SK-MEL-5 (cell line): ENCODE measurements around the gene CEP63. TPM values are rescaled to one million over a fixed set of nuclear protein-coding genes. Genes with fewer than 3 reads are reported as not detected.
A peak's percentile ranks its signal among the peaks of the same experiment; 100 is the strongest.

Experiments used
- DNase-seq: peaks from one replicate; pipeline ENCODE4 v3.0.0-alpha.2; 2016; ENCODE audit warnings: low read depth, low spot score
- in situ Hi-C: cut with HindIII; loops from 2 replicates; pipeline ENCODE4 v1.10.0; 2016; ENCODE audit warnings: low sequenced_read_pairs, high pct_unique_total_duplicates, low pct_unique_long_range_greater_than_20kb
- polyA plus RNA-seq, 2 experiments: library from polyadenylated mRNA; depleted of rRNA; stranded (reverse); fragments of >200 nt; gene quantifications; 2 replicates each; pipeline ENCODE4 v1.2.3, GENCODE V29; 2015
- total RNA-seq: library from RNA; depleted of rRNA; stranded (reverse); fragments of >200 nt; shearing (Covaris generic); gene quantifications from 2 replicates; pipeline ENCODE4 v1.2.3, GENCODE V29; 2014; rRNA removed

CEP63 gene
- total RNA-seq: 32.2 and 34.1 TPM in 2 replicates
- 25.6 and 28.5 TPM in 2 replicates for polyA plus RNA-seq (2015; cell fraction: cytosol; rRNA removed)
- polyA plus RNA-seq (2015; cell fraction: nucleus; rRNA removed): 28.1 and 48.2 TPM in 2 replicates

DNA sequence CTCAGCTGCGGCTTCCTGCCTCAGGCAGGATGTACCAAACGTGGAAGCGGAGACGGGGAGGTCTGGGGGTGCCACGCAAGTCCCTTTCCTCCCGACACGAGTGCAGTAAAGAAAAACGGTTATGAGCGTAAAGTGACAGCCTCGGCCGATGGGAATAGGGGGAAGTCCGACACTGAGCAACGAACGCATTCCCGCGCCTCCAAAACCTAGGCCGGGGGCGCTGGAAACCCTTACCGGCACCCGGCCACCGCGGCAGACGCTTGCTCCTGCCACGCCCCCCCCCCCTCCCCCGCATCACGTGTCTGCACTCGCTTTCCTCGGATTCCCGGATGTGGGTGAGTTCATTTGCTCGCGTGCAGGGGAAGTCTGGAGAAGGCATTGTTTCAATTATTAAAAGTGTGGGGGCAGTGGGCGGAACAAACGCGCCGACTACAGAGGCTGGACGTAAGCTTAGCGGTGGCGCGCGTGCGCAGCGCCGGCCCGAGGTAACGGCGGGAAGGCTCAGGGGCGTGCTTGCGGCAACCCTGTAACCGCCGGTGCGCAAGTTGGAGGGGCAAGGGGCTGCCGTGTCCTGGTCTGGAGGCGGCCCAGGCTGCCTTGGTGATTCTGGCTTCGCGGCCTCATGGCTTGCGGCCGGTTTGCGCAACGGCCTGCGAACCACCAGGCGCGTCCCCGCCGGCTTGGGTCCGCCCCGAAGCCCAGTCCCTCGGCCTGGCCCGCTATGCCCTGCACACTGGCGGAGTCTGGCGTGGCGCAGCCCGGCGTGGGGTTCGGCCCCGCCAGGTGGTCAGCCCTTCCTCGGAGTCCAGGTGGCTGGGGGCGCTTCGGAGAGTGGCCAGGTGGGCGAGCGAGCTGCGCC is at the start of gene CEP63, which contains the start of gene ANAPC13:
Gene CEP63 (plus strand): TSS at position 340 of the 859 bp plus-strand sequence. CDS start 9,264 bp downstream, outside the sequence.
Gene ANAPC13 (minus strand): TSS at position 268 of the 859 bp plus-strand sequence. CDS start 3,081 bp downstream, outside the sequence.
- in situ Hi-C loops: loop anchor here (25.0 kb wide), 1 partner anchor 274 kb away; no protein-coding TSS in a partner anchor
- DNase-seq: peak; percentile 96

DNA sequence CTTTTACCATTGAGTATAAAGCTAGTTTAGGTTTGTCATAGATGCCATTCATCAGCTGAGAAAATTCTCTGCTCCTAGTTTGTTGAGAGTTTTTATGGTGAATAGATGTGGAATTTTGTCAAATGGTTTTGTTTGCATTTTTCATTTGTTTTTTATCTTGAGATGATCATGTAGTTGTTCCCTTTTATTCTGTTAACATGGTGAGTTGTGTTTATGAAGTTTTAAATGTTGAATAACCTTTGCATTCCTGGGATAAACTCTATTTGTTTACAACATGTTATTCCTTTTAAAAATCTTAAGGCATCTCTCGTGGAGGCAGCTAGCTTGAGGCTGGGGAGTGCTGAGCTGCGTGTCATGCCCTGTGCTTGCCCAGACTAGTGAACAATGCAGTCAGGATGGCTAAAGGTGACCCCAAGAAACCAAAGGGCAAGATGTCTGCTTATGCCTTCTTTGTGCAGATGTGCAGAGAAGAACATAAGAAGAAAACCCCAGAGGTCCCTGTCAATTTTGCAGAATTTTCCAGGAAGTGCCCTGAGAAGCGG is 48.6 kb upstream of the CEP63 start:
- no peak for DNase-seq
- in situ Hi-C loops: no loop called here

DNA sequence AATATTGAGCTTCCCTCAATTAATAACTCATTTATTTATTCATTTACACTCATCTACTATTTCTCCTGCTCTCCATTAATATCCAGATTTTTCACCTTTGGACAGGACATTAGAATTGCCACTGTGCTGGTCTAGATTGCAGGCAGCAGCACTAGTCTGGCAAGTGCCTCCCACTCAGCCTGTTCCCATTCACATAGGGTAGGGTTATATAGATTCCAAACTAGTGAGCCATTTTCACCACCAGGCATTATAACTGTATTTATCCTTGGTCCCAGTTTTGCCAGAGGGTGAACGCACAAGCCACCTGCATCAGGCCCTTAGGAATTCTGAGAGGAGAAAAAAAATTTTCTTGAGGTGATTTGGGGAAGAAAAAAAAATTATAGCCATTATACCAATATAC is 44.5 kb upstream of the CEP63 start:
- no peak for DNase-seq
- in situ Hi-C loops: no loop called here

DNA sequence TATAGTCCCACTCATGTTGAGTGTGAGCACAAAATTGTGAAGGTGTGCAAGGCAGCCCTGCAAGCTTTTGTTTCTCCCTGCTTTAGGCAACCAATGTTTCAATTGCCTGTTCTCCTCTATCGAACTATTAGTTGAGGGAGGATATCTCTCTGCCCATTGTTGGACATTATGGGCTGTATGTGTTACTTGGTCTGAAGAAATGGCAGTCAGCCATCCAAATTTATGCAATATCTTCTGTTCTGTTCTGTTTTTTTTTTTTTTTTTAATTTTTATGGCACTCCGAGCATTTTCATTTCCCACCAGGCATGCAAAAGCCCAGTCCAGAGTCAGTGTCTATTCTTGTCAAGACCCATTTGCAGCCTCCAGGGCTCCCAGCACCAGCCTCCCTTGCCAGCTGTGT is 44.0 kb upstream of the CEP63 start:
- no peak for DNase-seq
- in situ Hi-C loops: no loop called here

DNA sequence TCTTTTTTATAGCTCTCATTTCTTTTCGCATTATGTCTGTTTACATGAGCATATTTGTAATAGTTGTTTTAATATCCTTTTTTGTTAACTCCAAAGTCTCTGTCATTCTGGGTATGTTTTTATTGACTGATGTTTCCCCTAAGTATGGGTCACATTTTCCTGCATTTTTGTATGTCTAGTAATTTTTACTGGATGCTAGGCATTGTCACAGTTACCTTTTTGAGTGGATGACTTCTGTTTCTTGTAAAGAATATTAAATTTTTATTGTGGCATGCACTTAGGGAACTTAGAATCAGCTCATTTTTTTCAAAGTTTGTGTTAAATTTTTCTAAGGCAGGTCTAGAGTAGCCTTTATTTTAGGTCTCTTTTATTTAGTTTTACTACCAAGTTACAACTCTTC is 40.8 kb upstream of the CEP63 start:
- no peak for DNase-seq
- in situ Hi-C loops: no loop called here

DNA sequence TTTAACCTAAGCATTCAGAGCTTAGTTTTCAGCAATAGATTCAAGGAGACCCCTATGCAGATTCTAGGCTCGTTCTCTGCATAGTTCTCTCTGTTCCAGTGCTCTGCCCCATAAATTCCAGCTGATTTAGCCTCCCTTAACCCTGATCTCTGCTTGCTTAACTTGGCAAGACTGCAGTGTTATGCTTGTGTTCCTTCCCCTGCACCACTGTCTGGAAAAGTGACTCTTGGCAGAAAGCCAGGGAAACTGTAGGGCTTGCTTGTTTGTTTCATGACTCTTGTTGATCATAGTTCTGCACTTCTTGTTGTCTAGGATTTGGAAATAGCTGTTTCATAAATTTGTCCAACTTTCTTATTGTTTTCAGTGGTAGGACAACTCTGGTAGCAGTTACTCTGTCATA is 40.2 kb upstream of the CEP63 start:
- no peak for DNase-seq
- in situ Hi-C loops: no loop called here

DNA sequence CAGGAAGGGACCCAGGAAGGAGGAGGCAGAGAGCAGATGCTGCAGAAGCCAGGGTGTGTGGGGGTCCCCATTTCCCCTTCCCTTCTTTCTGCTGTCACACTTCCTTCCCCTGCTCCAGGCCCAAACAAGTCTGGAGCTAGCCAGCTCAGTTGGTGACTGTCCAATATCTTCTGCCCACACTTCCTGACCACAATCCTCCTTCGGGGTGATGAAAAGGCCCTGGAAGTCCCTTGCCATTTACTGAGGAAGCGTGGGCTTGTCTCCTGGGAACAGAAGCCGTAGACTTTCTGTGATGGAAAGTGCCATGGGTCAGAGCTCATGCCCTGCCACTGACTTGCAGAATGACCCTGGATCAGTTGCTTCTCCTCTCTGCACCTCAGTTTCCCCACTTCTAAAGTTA is 39.1 kb upstream of the CEP63 start:
- in situ Hi-C loops: no loop called here
- no peak for DNase-seq

DNA sequence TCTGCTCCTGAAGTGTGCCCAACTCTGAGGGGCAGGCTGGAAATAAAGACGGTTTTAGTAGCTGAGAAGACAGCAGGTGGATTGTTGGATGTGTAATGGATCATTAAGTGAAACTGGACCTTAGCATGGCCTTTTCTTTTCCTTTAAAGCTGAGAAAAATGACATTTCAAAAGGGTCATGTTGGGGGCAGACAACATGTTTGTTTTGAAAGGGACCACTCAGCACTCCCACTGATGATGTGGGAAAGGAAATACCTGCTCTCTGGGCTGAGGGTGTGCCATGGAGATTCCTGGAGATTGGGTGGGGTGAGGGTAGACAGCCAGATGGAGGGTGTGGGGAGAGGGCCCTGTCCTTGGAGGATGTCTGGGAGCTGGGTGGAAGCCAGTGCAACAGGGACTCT is 38.5 kb upstream of the CEP63 start:
- DNase-seq: no peak
- in situ Hi-C loops: no loop called here

DNA sequence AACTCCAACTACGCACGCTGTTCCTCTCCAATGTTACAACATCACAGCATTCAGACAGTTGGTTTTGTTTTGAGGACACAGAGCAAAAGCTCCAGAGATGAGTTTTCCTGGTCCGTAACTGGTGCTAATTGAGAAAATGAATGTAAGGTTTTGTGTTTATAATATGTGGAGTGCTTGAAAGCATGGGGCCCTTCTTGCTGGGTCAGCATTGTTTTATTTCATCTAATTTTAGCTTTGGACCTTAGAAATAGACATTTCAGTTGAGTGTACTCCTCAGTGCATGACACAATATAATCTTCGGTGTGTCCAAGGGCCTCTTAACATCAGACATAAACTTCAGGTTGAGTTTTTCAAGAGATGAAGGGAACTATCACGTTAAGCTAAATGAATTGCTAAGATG is 37.2 kb upstream of the CEP63 start:
- in situ Hi-C loops: no loop called here
- no peak for DNase-seq

DNA sequence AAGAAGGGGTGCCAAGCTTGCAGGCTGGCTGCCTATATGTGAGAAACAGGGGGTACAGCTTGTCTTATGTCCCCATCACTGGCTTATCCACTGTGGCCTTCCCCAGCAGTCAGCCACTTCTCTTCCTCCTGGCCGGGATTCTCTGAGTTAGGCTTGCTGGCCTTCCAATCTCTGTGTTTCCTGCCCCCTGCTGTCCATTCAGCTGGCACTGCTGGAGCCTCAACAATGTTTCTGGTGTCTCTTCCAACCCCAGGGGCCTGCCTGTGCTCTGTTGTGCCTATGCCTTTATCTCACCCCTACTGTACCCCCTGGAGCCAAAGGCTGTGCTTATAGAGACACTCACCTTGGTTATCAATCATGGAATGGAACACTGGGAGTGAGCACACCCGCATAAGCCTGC is 36.6 kb upstream of the CEP63 start:
- DNase-seq: peak; percentile 77
- in situ Hi-C loops: no loop called here

DNA sequence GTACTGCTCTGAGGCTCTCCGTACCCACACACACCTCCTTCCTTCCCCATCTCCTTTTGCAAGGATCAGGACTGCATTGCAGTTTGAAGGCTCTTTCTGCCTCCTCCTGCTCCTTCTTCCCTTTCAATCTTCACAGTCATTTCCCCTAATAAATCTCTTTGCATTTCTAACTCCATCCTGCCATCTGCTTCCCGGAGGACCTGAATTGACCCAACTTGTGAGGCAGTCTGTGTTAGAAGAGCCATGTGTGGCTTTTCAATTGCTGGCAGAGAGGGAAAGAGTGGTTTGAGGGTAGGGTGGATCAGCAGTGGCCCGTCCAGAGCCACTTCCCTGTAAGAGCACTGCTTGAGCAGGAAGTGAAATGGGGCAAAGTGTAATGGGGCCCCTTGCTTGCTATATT is 35.9 kb upstream of the CEP63 start:
- in situ Hi-C loops: no loop called here
- no peak for DNase-seq

DNA sequence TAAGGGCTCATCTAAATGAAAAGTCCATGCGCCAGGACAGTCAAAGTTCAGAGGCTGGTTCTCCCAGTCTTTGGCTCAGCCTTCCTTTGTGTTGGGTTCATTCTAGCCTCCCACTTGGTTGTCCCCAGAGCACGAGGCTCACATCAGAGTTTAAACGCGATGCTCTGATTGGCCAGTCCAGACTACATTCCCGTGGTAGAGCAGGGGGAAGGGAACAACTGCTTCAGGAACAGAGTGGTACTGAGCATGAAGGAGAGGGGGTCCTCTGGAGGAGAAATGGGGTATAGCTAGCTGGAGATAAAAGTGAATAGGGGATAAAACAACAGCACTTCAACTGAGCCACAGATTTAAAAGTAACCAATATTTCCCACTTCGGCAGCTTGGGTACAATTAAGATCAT is 32.2 kb upstream of the CEP63 start:
- DNase-seq: peak; percentile 51
- in situ Hi-C loops: no loop called here

DNA sequence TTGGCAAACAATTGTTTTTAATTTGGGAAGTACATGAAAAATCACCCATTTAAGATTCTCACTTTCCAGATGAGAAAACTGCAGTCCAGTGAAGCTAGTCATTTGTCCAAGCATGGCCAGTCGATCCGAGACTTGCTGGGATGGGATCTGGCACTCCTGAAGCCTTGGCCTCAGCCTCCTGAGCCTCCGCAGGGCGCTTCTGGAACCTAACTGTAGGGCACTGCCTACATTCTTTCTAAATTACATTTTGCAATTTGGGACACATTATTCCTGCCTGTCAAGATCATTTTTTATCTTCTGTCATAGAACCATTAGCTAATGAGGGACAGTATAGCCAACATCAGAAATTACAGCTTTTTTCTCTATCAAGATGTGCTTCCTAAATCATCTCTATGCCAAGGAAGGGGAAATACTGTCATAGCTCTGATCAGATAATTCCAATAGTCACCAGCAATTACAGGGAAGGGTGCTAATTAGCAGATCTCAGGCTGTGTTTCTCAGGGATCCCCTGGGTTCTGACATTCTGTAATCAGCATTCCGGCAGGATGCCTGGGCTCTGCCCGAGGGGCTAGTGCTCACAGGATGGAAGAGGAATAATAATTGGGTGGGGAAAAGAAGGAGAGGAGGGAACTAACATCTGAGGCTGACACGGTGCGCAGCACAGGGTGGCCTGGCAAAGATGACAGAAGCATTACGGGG is 28.3 kb upstream of the CEP63 start:
- in situ Hi-C loops: no loop called here
- no peak for DNase-seq

DNA sequence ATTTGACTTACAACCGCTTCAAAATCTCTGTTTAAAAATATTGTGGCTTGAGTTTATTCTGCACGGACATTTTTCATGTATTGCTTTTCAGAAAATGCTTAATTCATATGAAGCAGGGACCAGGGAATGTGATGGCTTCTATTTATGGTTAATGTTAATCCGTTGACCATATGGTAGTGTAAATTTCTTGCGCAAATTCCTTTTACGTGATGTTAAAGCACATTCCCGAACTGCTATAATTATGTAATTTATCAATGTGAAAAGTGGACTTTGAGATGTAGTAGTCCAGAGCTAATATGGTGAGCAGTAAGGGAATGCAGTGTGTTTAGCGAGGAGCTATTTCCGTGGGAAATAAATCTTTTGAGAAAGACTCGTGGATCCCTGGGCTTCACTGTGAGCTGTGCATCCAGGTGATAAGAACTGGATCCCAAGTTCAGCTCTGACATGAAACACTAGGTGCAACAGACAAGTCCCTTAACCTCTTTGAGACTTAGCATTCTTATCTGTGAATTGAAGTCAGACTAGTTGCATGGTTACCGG is 27.4 kb upstream of the CEP63 start:
- in situ Hi-C loops: no loop called here
- no peak for DNase-seq

DNA sequence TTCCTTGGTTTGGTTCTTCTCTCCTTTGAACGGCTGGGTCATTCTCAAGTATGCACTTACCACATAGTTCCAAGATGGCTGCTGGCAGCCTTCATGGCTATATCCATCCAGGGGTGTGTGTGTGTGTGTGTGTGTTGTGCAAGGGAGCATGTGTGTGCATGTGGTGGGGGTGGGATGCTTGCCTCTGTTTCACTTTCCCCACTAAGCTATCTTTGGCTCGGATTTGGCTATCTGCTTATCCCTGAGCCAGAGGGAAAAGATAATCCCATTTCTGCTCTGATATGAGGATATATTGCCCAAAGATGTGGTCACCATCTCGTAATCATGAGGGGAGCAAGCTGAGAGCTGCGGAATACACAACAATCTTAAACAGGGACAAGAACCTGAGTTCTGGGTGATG is 26.3 kb upstream of the CEP63 start:
- in situ Hi-C loops: no loop called here

DNA sequence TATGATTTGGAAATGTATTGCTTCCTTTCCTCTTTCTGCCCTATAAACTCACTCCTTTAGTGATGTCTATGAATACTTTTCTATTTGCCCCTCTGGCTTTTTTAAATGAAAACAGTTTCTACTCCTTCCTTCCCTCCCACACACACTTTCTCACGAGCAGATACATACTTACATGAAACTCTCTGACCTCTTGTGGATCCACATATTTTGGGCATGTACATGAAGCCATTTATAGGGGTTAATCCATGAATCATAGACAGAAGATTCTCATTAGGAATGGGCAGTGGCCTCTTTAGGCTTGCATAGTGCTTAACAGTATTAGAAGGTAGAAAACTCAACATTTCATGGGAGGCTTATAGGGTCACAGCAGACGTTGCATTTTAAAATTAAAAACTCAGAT is 24.9 kb upstream of the CEP63 start:
- no peak for DNase-seq
- in situ Hi-C loops: no loop called here

More for the DNA sequence above, 26.3 kb upstream of the CEP63 start:
- DNase-seq: no peak

DNA sequence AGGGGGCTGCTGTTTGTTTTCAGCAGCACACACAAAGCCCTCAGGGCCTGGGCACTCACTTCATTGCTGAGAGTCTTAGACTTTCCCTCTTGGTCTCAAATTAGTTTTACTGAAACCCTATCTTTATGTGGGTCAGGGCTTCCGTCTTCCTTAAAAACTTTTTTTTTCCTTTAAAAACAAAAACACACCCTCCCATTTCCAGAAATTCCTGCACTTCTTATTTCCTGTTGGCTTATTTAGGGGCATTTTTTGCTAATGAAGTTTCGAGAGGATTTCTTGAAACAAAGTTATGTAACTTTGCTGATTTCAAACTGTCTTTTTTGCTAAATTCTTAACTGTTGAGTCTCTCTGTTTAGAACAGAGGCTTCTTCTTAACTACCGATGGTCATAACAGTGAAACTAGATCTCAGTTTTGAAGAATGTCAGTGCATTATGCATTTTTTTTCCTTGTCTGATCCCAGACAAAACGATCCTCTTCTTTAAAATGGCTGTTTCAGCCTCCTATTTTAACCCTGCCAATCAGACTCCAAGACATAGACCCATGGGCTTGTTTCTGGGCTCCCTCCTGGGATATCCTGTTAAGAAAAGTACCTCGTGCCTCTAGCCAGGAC is 23.4 kb upstream of the CEP63 start:
- DNase-seq: peak; percentile 30
- in situ Hi-C loops: no loop called here

DNA sequence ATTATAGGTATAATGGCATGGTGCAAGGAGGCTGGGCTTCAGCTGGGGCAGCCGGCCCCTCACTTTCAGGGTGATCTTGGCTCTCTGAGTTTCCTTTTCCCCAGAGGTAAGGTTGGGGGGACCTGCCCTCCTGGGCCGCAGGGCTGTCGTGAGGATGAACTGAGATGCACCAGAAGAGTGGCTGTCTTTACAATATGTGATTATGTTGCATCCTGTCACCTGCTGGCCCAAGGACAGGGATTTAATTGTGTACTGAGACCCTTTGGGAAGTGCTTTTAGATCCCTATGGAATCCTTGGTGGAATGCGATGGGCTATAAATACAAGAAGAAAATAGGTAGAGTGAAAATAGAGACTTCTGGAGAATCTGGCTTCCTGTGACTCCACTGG is 22.2 kb upstream of the CEP63 start:
- in situ Hi-C loops: no loop called here

More for the DNA sequence above, 22.2 kb upstream of the CEP63 start:
- DNase-seq: no peak
